Vagina (tissue), 2 donors: ENCODE results near the gene N4BP2L2.

Experiments
- CTCF ChIP-seq, 3 experiments: fragments of 450-650 bp in 2 of 3; fragments of 200-600 bp in 1 of 3; sonication (generic) in 1 of 3; IDR thresholded peaks; one replicate each; pipeline ENCODE4 v1.5.1; 2017 to 2019; ENCODE audit warnings: antibody characterized with exemption in 3 of 3, mild to moderate bottlenecking in 2 of 3, moderate library complexity in 2 of 3
- POLR2A ChIP-seq, 2 donors: fragments of 450-650 bp; IDR thresholded peaks; one replicate each; pipeline ENCODE4 v1.6.1; 2017; ENCODE audit warnings: antibody characterized with exemption in 2 of 2, mild to moderate bottlenecking in 2 of 2, moderate library complexity in 2 of 2
- POLR2AphosphoS5 ChIP-seq, 2 donors: sonication (generic); formaldehyde crosslinking; IDR thresholded peaks; one replicate each; pipeline ENCODE4 v1.9.0; 2017; ENCODE audit warnings: antibody characterized with exemption in 2 of 2, mild to moderate bottlenecking in 2 of 2, low read depth in 1 of 2; ENCODE audit not compliant: insufficient read depth in 1 of 2

DNA sequence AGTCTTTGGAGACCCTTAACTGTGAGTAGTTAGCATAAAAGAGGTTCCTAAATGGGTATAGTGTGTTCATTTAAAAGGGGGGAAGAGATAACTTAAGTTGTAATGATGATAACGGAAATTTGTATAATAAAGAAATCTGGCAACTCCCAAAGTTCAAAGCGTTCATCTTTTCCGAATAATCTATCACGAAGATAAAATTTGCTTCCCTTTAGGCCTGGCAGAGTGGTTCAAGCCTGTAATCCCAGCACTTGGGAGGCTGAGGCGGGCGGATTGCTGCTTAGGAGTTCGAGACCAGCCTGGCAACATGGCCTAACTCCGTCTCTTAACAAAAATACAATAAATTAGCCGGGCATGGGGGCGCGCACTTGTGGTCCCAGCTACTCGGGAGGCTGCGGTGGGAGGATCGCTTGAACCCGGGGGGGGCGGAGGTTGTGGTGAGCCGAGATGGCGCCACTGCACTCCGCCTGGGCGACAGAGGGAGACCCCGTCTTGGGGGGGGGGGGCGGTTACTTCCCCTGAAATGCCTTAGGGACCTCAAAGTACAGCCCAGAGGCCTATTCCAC lies 934 bp downstream of the N4BP2L2 start:
- TF ChIP-seq CTCF (IDR thresholded peaks at IDR 0.05) (no peak), POLR2AphosphoS5 (IDR thresholded peaks at IDR 0.05; ENCODE audit: insufficient read depth in 1 of 2, low read depth in 1 of 2) (no peak), POLR2A (IDR thresholded peaks at IDR 0.05) (no peak)
